B cell (primary cell): Measurements from ENCODE around the gene RNF11. TPM values are rescaled to one million over a fixed set of nuclear protein-coding genes. Genes with fewer than 3 reads are reported as not detected.

Experiments
- ATAC-seq: fragments of 200-7000 bp; cut with Tn5 transposase; one replicate; pipeline ENCODE4 v1.10.0; 2021; ENCODE audit warnings: low read depth, mild to moderate bottlenecking, moderate number of reproducible peaks, moderate library complexity
- CTCF ChIA-PET: fragments of 350-600 bp; sonication (Branson Sonifier 250); formaldehyde crosslinking; loops from one replicate; lab custom pipeline; 2021; ENCODE audit warnings: antibody characterized with exemption, inconsistent platforms; lab: Charles Lee
- POLR2A ChIA-PET: fragments of 350-600 bp; sonication (Branson Sonifier 250); formaldehyde crosslinking; loops from one replicate; lab custom pipeline; 2021; ENCODE audit warnings: antibody characterized with exemption; lab: Charles Lee
- DNase-seq: peaks from one replicate; pipeline ENCODE4 v3.0.0; 2013
- H2AFZ ChIP-seq: 2 replicates; pipeline ENCODE4 v1.6.1; 2012; ENCODE audit warnings: mild to moderate bottlenecking, low read depth, low read length; ENCODE audit not compliant: insufficient read depth, poor library complexity, severe bottlenecking
- H3K27ac ChIP-seq, 2 donors: 1 replicate in 1 of 2; 2 replicates in 1 of 2; pipeline ENCODE4 v1.5.1; 2012 to 2013; ENCODE audit warnings: low read length in 2 of 2, mild to moderate bottlenecking in 2 of 2, moderate library complexity in 1 of 2
- H3K27me3 ChIP-seq, 4 experiments: fragments of 200-600 bp in 1 of 4; sonication (generic) in 1 of 4; replicated peaks in 1 of 4; 1 replicate in 2 of 4; 2 replicates in 2 of 4; pipeline versions ENCODE4 v1.6.1 to v1.7.0; 2013 to 2016; ENCODE audit warnings: low read length in 3 of 4, mild to moderate bottlenecking in 2 of 4, mixed read lengths in 1 of 4, moderate library complexity in 1 of 4; ENCODE audit not compliant: insufficient read depth in 4 of 4, control insufficient read depth in 3 of 4; ENCODE audit errors: control extremely low read depth in 1 of 4
- H3K36me3 ChIP-seq, 2 experiments: replicated peaks in 1 of 2; 1 replicate in 1 of 2; 2 replicates in 1 of 2; pipeline versions ENCODE4 v1.6.1 to v1.7.1; 2013; ENCODE audit warnings: low read length in 1 of 2; ENCODE audit not compliant: insufficient read depth in 2 of 2, control insufficient read depth in 1 of 2; ENCODE audit errors: control extremely low read depth in 1 of 2, extremely low read depth in 1 of 2
- H3K4me1 ChIP-seq, 2 donors: fragments of 200-600 bp in 1 of 2; sonication (generic) in 1 of 2; 1 replicate in 1 of 2; 2 replicates in 1 of 2; pipeline versions ENCODE4 v1.5.1 to v1.6.1; 2013 to 2017; ENCODE audit warnings: low read length in 2 of 2; ENCODE audit not compliant: control insufficient read depth in 2 of 2, insufficient read depth in 2 of 2
- H3K4me2 ChIP-seq: replicated peaks from 2 replicates; pipeline ENCODE3; 2012; ENCODE audit warnings: mild to moderate bottlenecking, low read depth, low read length; ENCODE audit not compliant: poor library complexity, severe bottlenecking
- H3K4me3 ChIP-seq, 5 experiments: fragments of 200-600 bp in 1 of 5; sonication (generic) in 1 of 5; 1 replicate in 3 of 5; 2 replicates in 2 of 5; pipeline versions ENCODE4 v1.5.1 to v1.7.0; 2011 to 2016; ENCODE audit warnings: low read length in 4 of 5, mild to moderate bottlenecking in 4 of 5, low read depth in 2 of 5, control low read depth in 1 of 5, moderate library complexity in 1 of 5; ENCODE audit not compliant: insufficient read depth in 1 of 5; ENCODE audit errors: control extremely low read depth in 1 of 5, extremely low read depth in 1 of 5
- H3K79me2 ChIP-seq: fragments of 200-600 bp; sonication (generic); one replicate; pipeline ENCODE4 v1.6.0; 2016; ENCODE audit warnings: low read length; ENCODE audit not compliant: control insufficient read depth, insufficient read depth
- H3K9ac ChIP-seq: fragments of 200-600 bp; sonication (generic); 2 replicates; pipeline ENCODE4 v1.6.1; 2017; ENCODE audit warnings: mild to moderate bottlenecking, low read length, moderate library complexity
- H3K9me3 ChIP-seq, 3 donors: one replicate each; pipeline versions ENCODE4 v1.6.1 to v1.7.1; 2013; ENCODE audit warnings: low read length in 2 of 3; ENCODE audit not compliant: control insufficient read depth in 2 of 3, insufficient read depth in 1 of 3; ENCODE audit errors: control extremely low read depth in 1 of 3
- H4K20me1 ChIP-seq: 2 replicates; pipeline ENCODE4 v1.6.0; 2012; ENCODE audit warnings: mild to moderate bottlenecking, low read length; ENCODE audit not compliant: insufficient read depth, control insufficient read depth, poor library complexity, severe bottlenecking
- H3K27ac Mint-ChIP-seq: one replicate; pipeline ENCODE4 v1.8.0; 2021; ENCODE audit warnings: mixed read lengths
- H3K27me3 Mint-ChIP-seq: one replicate; pipeline ENCODE4 v1.8.0; 2021; ENCODE audit warnings: mixed read lengths
- H3K4me1 Mint-ChIP-seq: one replicate; pipeline ENCODE4 v1.8.0; 2021; ENCODE audit warnings: mixed read lengths
- H3K4me3 Mint-ChIP-seq: one replicate; pipeline ENCODE4 v1.8.0; 2021; ENCODE audit warnings: mixed read lengths
- H3K9me3 Mint-ChIP-seq: one replicate; pipeline ENCODE4 v1.8.0; 2022; ENCODE audit warnings: mixed read lengths; ENCODE audit not compliant: insufficient read depth
- CTCF ChIP-seq: fragments of 200-600 bp; IDR thresholded peaks from one replicate; pipeline ENCODE4 v1.8.0; 2022; ENCODE audit warnings: antibody characterized with exemption, mild to moderate bottlenecking
- EZH2 ChIP-seq: IDR thresholded peaks from 2 replicates; pipeline ENCODE4 v1.6.1; 2012; ENCODE audit warnings: borderline replicate concordance, low read depth, mild to moderate bottlenecking, moderate library complexity, low read length; ENCODE audit not compliant: insufficient read depth, poor library complexity, severe bottlenecking
- WGBS: methylation state at CpG from one replicate; pipeline ENCODE4 v1.1.5; 2013; ENCODE audit warnings: missing lambda C conversion rate; ENCODE audit not compliant: insufficient coverage; 5-methylcytosine and 5-hydroxymethylcytosine counted together
- intact Hi-C: fragments of 100-400 bp; cut with micrococcal nuclease; formaldehyde crosslinking; loops from one replicate; pipeline ENCODE4 v1.10.0; 2022
- polyA plus RNA-seq: library from polyadenylated mRNA; depleted of rRNA; stranded (reverse); fragments of >200 nt; gene quantifications from 2 replicates; pipeline ENCODE4 v1.2.3, GENCODE V29; 2012
- total RNA-seq, 2 donors: library from RNA; stranded (reverse); fragments of 120-200 nt in 1 of 2; gene quantifications; 1 replicate in 1 of 2; 2 replicates in 1 of 2; pipeline versions ENCODE4 v1.2.3 to v1.2.4, GENCODE V29; 2013 to 2022

The RNF11 gene
- total and polyA plus RNA-seq, 2 donors (not counting 1 experiment from before 2014, with no cell fraction given) = 10.0 to 20.6 TPM

DNA sequence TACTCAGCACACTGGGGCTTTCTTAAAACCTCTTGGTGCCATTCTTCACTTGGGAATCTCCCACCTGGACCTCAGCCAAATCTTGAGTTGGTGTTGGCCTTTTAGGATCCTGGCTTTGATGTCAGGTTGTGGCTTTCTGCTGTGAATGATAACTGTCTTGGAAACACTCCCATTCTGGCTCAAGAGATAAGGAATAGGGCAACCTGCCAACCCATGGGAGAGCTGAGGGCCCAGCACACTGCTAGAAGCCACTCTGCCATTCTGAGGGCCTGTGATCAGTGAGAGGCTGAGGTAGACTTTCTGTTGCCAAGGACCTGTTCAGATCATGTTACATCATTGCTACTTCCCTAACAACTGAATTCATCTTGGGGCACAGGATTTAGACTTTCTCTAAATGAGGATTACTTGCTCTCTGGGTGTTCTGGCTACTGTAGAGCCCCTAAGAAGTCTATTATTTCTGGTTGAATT lies 48.4 kb downstream of the RNF11 start:
- Histone ChIP-seq H3K36me3 (no peaks in the 10 kb centered on the region), H3K9me3 (no peaks in the 10 kb centered on the region), H3K4me1 (no peaks in the 10 kb centered on the region), H3K79me2 (no peaks in the 10 kb centered on the region), H3K4me2 (no peak overlapping the region), H3K27me3 (no peaks in the 10 kb centered on the region), H2AFZ (no peak overlapping the region), H3K9ac (no peak overlapping the region), H3K27ac (no peak overlapping the region), H3K4me3 (no peak overlapping the region), H4K20me1 (no peaks in the 10 kb centered on the region)
- CTCF ChIA-PET = no interaction called here
- TF ChIP-seq CTCF (no peak), EZH2 (no peak)
- Mint-ChIP-seq H3K4me1 (no peaks in the 10 kb centered on the region), H3K9me3 (no peaks in the 10 kb centered on the region), H3K4me3 (no peak overlapping the region), H3K27me3 (no peaks in the 10 kb centered on the region), H3K27ac (no peak overlapping the region)
- intact Hi-C loops = no loop called here
- no peak for DNase-seq
- no peak for ATAC-seq
- POLR2A ChIA-PET = no interaction called here

DNA sequence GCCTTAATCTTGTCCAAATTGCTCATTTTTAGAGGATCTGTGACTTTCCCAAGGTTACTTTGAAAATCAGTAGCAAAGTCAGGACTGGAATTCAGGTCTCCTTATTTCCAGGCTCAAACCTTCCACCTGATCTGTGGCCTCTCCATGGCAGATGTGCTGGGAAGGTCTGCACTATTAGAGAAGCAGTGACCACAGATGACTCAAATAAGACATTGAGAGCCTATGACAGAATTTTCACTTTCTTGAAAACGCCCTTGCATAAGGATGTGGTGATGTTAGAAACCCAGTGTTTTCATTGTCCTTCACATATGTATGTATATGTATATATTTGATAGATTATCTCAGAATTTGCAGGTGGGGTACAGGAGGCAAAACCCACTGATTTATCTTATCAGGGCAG lies 49.0 kb downstream of the RNF11 start:
- Mint-ChIP-seq H3K9me3 (no peaks in the 10 kb centered on the region), H3K27me3 (no peaks in the 10 kb centered on the region), H3K4me3 (no peak overlapping the region), H3K27ac (no peak overlapping the region), H3K4me1 (no peaks in the 10 kb centered on the region)
- no peak for ATAC-seq
- DNase-seq = no peak
- no peak for TF ChIP-seq CTCF
- TF ChIP-seq EZH2 = no peak
- WGBS = no CpG with 5 or more reads among the region's 1 CpG
- Histone ChIP-seq H3K9ac (no peak overlapping the region), H3K4me1 (no peaks in the 10 kb centered on the region), H3K79me2 (no peaks in the 10 kb centered on the region), H3K27ac (no peak overlapping the region), H3K36me3 (no peaks in the 10 kb centered on the region), H3K4me3 (no peak overlapping the region), H4K20me1 (no peaks in the 10 kb centered on the region), H3K27me3 (no peaks in the 10 kb centered on the region), H3K4me2 (no peak overlapping the region), H2AFZ (no peak overlapping the region), H3K9me3 (no peaks in the 10 kb centered on the region)
- ChIA-PET POLR2A (no interaction called here), CTCF (interaction anchor here (1.6 kb wide), 1 partner anchor 22 kb away, joined by 3 read pairs; no protein-coding TSS in a partner anchor)
- intact Hi-C loops = no loop called here
